ENCODE measurements around the gene HACD2.

Gene HACD2

GRCh38 chr3:123485551-123485950, 99.3 kb downstream of the HACD2 start:
- H3K36me3 Mint-ChIP-seq = no peaks in the 10 kb centered on the region
- DNase-seq (ENCODE audit: low spot score in 2 of 2) (no peak), ATAC-seq (ENCODE audit: low read depth) (no peak)
- H3K27ac Mint-ChIP-seq = no peak overlapping the region
- peaks cover 3% of the 10 kb centered on the region for H3K27me3 Mint-ChIP-seq
- H3K9me3 Mint-ChIP-seq = no peaks in the 10 kb centered on the region
- peaks cover 2% of the 10 kb centered on the region for H3K4me1 Mint-ChIP-seq
- H3K4me3 Mint-ChIP-seq = no peak overlapping the region

GRCh38 chr3:123483146-123483545, 101.7 kb downstream of the HACD2 start:
- Mint-ChIP-seq H3K27me3 (peaks cover 3% of the 10 kb centered on the region), H3K27ac (no peak overlapping the region), H3K4me3 (no peak overlapping the region), H3K36me3 (no peaks in the 10 kb centered on the region), H3K9me3 (no peaks in the 10 kb centered on the region), H3K4me1 (peaks cover 2% of the 10 kb centered on the region)
- no peak for DNase-seq (ENCODE audit: low spot score in 2 of 2)
- ATAC-seq (ENCODE audit: low read depth) = no peak

GRCh38 chr3:123481722-123482457, 103.0 kb downstream of the HACD2 start:
- DNase-seq (ENCODE audit: low spot score in 2 of 2) (no peak), ATAC-seq (ENCODE audit: low read depth) (no peak)
- peaks cover 6% of the 10 kb centered on the region for H3K27me3 Mint-ChIP-seq
- no peak overlapping the region for H3K4me3 Mint-ChIP-seq
- peaks cover 2% of the 10 kb centered on the region for H3K4me1 Mint-ChIP-seq
- no peaks in the 10 kb centered on the region for H3K36me3 Mint-ChIP-seq
- no peaks in the 10 kb centered on the region for H3K9me3 Mint-ChIP-seq
- no peak overlapping the region for H3K27ac Mint-ChIP-seq

GRCh38 chr3:123481071-123481470, 103.8 kb downstream of the HACD2 start:
- Mint-ChIP-seq H3K27ac (no peak overlapping the region), H3K4me1 (peaks cover 2% of the 10 kb centered on the region), H3K36me3 (no peaks in the 10 kb centered on the region), H3K27me3 (peaks cover 8% of the 10 kb centered on the region), H3K4me3 (no peak overlapping the region), H3K9me3 (no peaks in the 10 kb centered on the region)
- no peak for ATAC-seq (ENCODE audit: low read depth)
- no peak for DNase-seq (ENCODE audit: low spot score in 2 of 2)

GRCh38 chr3:123480428-123480827, 104.4 kb downstream of the HACD2 start:
- Mint-ChIP-seq H3K27ac (no peak overlapping the region), H3K4me3 (no peak overlapping the region), H3K9me3 (no peaks in the 10 kb centered on the region), H3K36me3 (no peaks in the 10 kb centered on the region), H3K27me3 (peaks cover 9% of the 10 kb centered on the region), H3K4me1 (peaks cover 2% of the 10 kb centered on the region)
- ATAC-seq (ENCODE audit: low read depth) = no peak
- DNase-seq (ENCODE audit: low spot score in 2 of 2) = no peak

GRCh38 chr3:123479891-123480290, 105.0 kb downstream of the HACD2 start:
- Mint-ChIP-seq H3K27ac (no peak overlapping the region), H3K9me3 (no peaks in the 10 kb centered on the region), H3K36me3 (no peaks in the 10 kb centered on the region), H3K4me3 (no peak overlapping the region), H3K4me1 (peaks cover 2% of the 10 kb centered on the region), H3K27me3 (peaks cover 9% of the 10 kb centered on the region)
- DNase-seq (ENCODE audit: low spot score in 2 of 2) (no peak), ATAC-seq (ENCODE audit: low read depth) (no peak)

GRCh38 chr3:123478314-123478713, 106.5 kb downstream of the HACD2 start:
- no peak for DNase-seq (ENCODE audit: low spot score in 2 of 2)
- Mint-ChIP-seq H3K36me3 (no peaks in the 10 kb centered on the region), H3K4me1 (peaks cover 2% of the 10 kb centered on the region), H3K4me3 (no peak overlapping the region), H3K27me3 (peaks cover 10% of the 10 kb centered on the region), H3K27ac (no peak overlapping the region), H3K9me3 (no peaks in the 10 kb centered on the region)
- ATAC-seq (ENCODE audit: low read depth) = no peak

GRCh38 chr3:123476967-123477750, 107.7 kb downstream of the HACD2 start:
- Mint-ChIP-seq H3K4me1 (peaks cover 2% of the 10 kb centered on the region), H3K9me3 (no peaks in the 10 kb centered on the region), H3K27me3 (peaks cover 10% of the 10 kb centered on the region), H3K4me3 (no peak overlapping the region), H3K27ac (no peak overlapping the region), H3K36me3 (no peaks in the 10 kb centered on the region)
- DNase-seq (ENCODE audit: low spot score in 2 of 2) (no peak), ATAC-seq (ENCODE audit: low read depth) (no peak)

GRCh38 chr3:123475786-123476185, 109.1 kb downstream of the HACD2 start:
- Mint-ChIP-seq H3K9me3 (no peaks in the 10 kb centered on the region), H3K36me3 (no peaks in the 10 kb centered on the region), H3K27me3 (peaks cover 10% of the 10 kb centered on the region), H3K27ac (no peak overlapping the region), H3K4me1 (peaks cover 1% of the 10 kb centered on the region), H3K4me3 (no peak overlapping the region)
- ATAC-seq (ENCODE audit: low read depth) (no peak), DNase-seq (ENCODE audit: low spot score in 2 of 2) (no peak)

GRCh38 chr3:123471106-123471505, 113.7 kb downstream of the HACD2 start:
- Mint-ChIP-seq H3K9me3 (no peaks in the 10 kb centered on the region), H3K27ac (no peak overlapping the region), H3K4me3 (no peak overlapping the region), H3K36me3 (no peaks in the 10 kb centered on the region), H3K27me3 (peaks cover 11% of the 10 kb centered on the region), H3K4me1 (no peaks in the 10 kb centered on the region)
- DNase-seq (ENCODE audit: low spot score in 2 of 2) = no peak
- no peak for ATAC-seq (ENCODE audit: low read depth)

GRCh38 chr3:123469323-123469995, 115.4 kb downstream of the HACD2 start:
- DNase-seq (ENCODE audit: low spot score in 2 of 2) (no peak), ATAC-seq (ENCODE audit: low read depth) (no peak)
- no peak overlapping the region for H3K4me3 Mint-ChIP-seq
- H3K27ac Mint-ChIP-seq = no peak overlapping the region
- no peaks in the 10 kb centered on the region for H3K4me1 Mint-ChIP-seq
- H3K9me3 Mint-ChIP-seq = no peaks in the 10 kb centered on the region
- H3K27me3 Mint-ChIP-seq = peaks cover 8% of the 10 kb centered on the region
- H3K36me3 Mint-ChIP-seq = no peaks in the 10 kb centered on the region

GRCh38 chr3:123467046-123467445, 117.8 kb downstream of the HACD2 start:
- Mint-ChIP-seq H3K4me1 (no peaks in the 10 kb centered on the region), H3K36me3 (no peaks in the 10 kb centered on the region), H3K27me3 (peaks cover 11% of the 10 kb centered on the region), H3K27ac (no peak overlapping the region), H3K9me3 (no peaks in the 10 kb centered on the region), H3K4me3 (no peak overlapping the region)
- no peak for DNase-seq (ENCODE audit: low spot score in 2 of 2)
- no peak for ATAC-seq (ENCODE audit: low read depth)

- Mint-ChIP-seq H3K36me3 (no peaks in the 10 kb centered on the region), H3K27me3 (peaks cover 12% of the 10 kb centered on the region), H3K4me3 (no peak overlapping the region), H3K4me1 (no peaks in the 10 kb centered on the region), H3K9me3 (no peaks in the 10 kb centered on the region), H3K27ac (no peak overlapping the region)
- no peak for DNase-seq (ENCODE audit: low spot score in 2 of 2)
- ATAC-seq (ENCODE audit: low read depth) = no peak
Observed at GRCh38 chr3:123464211-123464610, 120.6 kb downstream of the HACD2 start.

- no peaks in the 10 kb centered on the region for H3K9me3 Mint-ChIP-seq
- H3K36me3 Mint-ChIP-seq = no peaks in the 10 kb centered on the region
- no peaks in the 10 kb centered on the region for H3K4me1 Mint-ChIP-seq
- H3K4me3 Mint-ChIP-seq = no peak overlapping the region
- no peak overlapping the region for H3K27ac Mint-ChIP-seq
- peaks cover 21% of the 10 kb centered on the region for H3K27me3 Mint-ChIP-seq
- ATAC-seq (ENCODE audit: low read depth) = no peak
- no peak for DNase-seq (ENCODE audit: low spot score in 2 of 2)
Observed at GRCh38 chr3:123459862-123460261, 125.0 kb downstream of the HACD2 start.

Measured in memory B cell (primary cell).